Activated T-helper 1 cell treated with Interleukin-2 at 50 U/mL for 16 hours (primary cell): ENCODE results near the gene CYP2E1.
"Not testable (repeated sequence)": the region's sequence is repeated elsewhere in the genome, so short reads cannot be mapped to it uniquely, and the experiment has no call there.

Experiments used
- DNase-seq: peaks from one replicate; pipeline ENCODE4 v3.0.0-alpha.2; 2020; ENCODE audit warnings: low read depth

CYP2E1 gene

DNA sequence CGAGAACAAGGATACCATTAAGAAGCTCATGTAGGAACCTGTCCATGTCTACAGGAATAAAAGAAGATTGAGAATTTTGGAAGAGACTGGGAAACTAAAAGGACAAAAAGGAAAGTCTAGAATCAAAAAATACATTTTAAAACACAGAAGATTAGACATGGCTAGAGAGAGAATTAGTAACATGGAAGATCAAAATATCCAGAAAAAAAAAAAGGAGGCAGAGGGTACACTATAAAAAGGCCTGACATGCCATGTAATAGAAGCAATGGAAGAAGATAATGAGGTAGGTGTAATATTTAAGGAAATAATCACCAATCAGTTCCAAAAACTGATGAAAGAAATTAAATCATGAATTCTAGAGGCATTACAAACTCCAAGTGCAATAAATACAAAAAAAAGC is 46.3 kb downstream of the CYP2E1 start:
- DNase-seq, result not testable (repeated sequence)

DNA sequence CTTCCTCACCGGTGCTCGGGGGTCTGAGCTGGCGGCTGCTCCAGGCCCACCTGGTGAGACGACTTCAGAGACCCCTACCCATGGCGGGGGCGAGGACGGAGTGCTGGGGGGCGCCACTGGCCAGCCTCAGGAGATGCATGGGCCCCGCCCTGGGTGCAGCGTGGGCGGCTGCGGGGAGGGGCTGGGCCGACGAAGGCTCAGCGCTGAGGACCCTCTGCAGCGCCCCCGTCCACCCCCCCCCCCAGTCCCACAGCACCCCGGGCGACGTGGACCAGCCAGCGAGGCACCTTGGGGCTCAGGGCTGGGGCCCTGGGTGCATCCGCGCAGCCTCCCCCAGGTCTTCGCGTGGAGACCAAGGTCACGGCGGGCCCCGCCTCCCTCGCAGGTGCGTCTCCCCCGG is 49.9 kb downstream of the CYP2E1 start:
- DNase-seq, result not testable (repeated sequence)
